Panc1 (cell line): ENCODE measurements around the gene SH3GLB2. TPM values are rescaled to one million over a fixed set of nuclear protein-coding genes. Genes with fewer than 3 reads are reported as not detected.

Experiments
- ATAC-seq: fragments of 200-7000 bp; cut with Tn5 transposase; 2 replicates; pipeline ENCODE4 v1.9.1; 2020; ENCODE audit warnings: mild to moderate bottlenecking, moderate library complexity
- BruUV-seq: library from RNA; stranded (reverse); fragments of 400-500 nt; replicated peaks from 2 replicates; lab custom pipeline; 2021; lab: Mats Ljungman, UMichigan
- CTCF ChIA-PET: fragments of 300-600 bp; sonication (Branson Sonifier 250); formaldehyde crosslinking; loops from one replicate; lab custom pipeline; 2022; ENCODE audit warnings: antibody characterized with exemption; lab: Charles Lee
- POLR2A ChIA-PET: fragments of 300-600 bp; sonication (Branson Sonifier 250); formaldehyde crosslinking; loops from one replicate; lab custom pipeline; 2022; ENCODE audit warnings: antibody characterized with exemption; lab: Charles Lee
- DNase-seq: peaks from one replicate; pipeline ENCODE4 v3.0.0-alpha.2; 2010; ENCODE audit warnings: low read depth, low spot score
- H3K27ac ChIP-seq: 2 replicates; pipeline ENCODE4 v1.5.1; 2011; ENCODE audit warnings: mild to moderate bottlenecking, low read length, inconsistent platforms
- H3K27me3 ChIP-seq: fragments of 200-500 bp; sonication (Bioruptor generic); 2 replicates; pipeline ENCODE4 v1.6.0; 2014; ENCODE audit warnings: low read length, inconsistent platforms; ENCODE audit not compliant: control insufficient read depth, insufficient read depth
- H3K36me3 ChIP-seq: fragments of 200-500 bp; sonication (Bioruptor generic); 2 replicates; pipeline ENCODE4 v1.5.1; 2014; ENCODE audit warnings: inconsistent platforms, mild to moderate bottlenecking, low read length, moderate library complexity; ENCODE audit not compliant: control insufficient read depth, insufficient read depth
- H3K4me1 ChIP-seq: 2 replicates; pipeline ENCODE4 v1.5.1; 2011; ENCODE audit warnings: inconsistent platforms, mild to moderate bottlenecking, low read length, moderate library complexity; ENCODE audit not compliant: control insufficient read depth, insufficient read depth
- H3K4me3 ChIP-seq, 2 experiments: 2 replicates each; pipeline ENCODE4 v1.5.1; 2011 to 2012; ENCODE audit warnings: low read depth in 2 of 2, low read length in 2 of 2, mild to moderate bottlenecking in 2 of 2, inconsistent platforms in 1 of 2, moderate library complexity in 1 of 2
- H3K9me3 ChIP-seq: fragments of 200-500 bp; sonication (Bioruptor generic); 2 replicates; pipeline ENCODE4 v1.5.1; 2014; ENCODE audit warnings: low read depth, mild to moderate bottlenecking, inconsistent platforms, low read length, moderate library complexity; ENCODE audit not compliant: control insufficient read depth, insufficient read depth
- POLR2AphosphoS5 ChIP-seq: IDR thresholded peaks from 2 replicates; pipeline ENCODE4 v1.6.1; 2012; ENCODE audit warnings: mild to moderate bottlenecking, low read depth, low read length, moderate library complexity
- SIN3A ChIP-seq: IDR thresholded peaks from 2 replicates; pipeline ENCODE4 v1.6.1; 2012; ENCODE audit warnings: low read depth, mild to moderate bottlenecking, low read length, moderate library complexity, borderline replicate concordance; ENCODE audit not compliant: insufficient read depth
- TCF7L2 ChIP-seq: IDR thresholded peaks from 2 replicates; pipeline ENCODE4 v1.6.1; 2011; ENCODE audit warnings: mild to moderate bottlenecking, low read depth, low read length, inconsistent platforms
- in situ Hi-C: cut with HindIII; loops from 2 replicates; pipeline ENCODE4 v1.10.0; 2016; ENCODE audit warnings: low sequenced_read_pairs, low pct_unique_long_range_greater_than_20kb
- intact Hi-C: fragments of 100-400 bp; cut with micrococcal nuclease; formaldehyde crosslinking; loops from one replicate; pipeline ENCODE4 v1.10.0; 2022; ENCODE audit not compliant: unreplicated experiment
- total RNA-seq: library from RNA; stranded (reverse); gene quantifications from one replicate; pipeline ENCODE4 v1.2.1, GENCODE V29; 2021; ENCODE audit not compliant: unreplicated experiment
- TF ChIP-seq, protein P1 (sequence below): fragments of 450-650 bp; IDR thresholded peaks from 2 replicates; pipeline ENCODE4 v1.5.1; 2017; ENCODE audit warnings: mild to moderate bottlenecking
- TF ChIP-seq, protein P2 (sequence below), 2 experiments: IDR thresholded peaks; 2 replicates each; pipeline ENCODE4 v1.6.1; 2011 to 2012; ENCODE audit warnings: low read depth in 2 of 2, control low read depth in 1 of 2, low read length in 1 of 2, mild to moderate bottlenecking in 1 of 2, moderate library complexity in 1 of 2; ENCODE audit not compliant: insufficient read depth in 1 of 2

The SH3GLB2 gene
- total RNA-seq, 1 experiment from 2014 or later, result 68.3 TPM

DNA sequence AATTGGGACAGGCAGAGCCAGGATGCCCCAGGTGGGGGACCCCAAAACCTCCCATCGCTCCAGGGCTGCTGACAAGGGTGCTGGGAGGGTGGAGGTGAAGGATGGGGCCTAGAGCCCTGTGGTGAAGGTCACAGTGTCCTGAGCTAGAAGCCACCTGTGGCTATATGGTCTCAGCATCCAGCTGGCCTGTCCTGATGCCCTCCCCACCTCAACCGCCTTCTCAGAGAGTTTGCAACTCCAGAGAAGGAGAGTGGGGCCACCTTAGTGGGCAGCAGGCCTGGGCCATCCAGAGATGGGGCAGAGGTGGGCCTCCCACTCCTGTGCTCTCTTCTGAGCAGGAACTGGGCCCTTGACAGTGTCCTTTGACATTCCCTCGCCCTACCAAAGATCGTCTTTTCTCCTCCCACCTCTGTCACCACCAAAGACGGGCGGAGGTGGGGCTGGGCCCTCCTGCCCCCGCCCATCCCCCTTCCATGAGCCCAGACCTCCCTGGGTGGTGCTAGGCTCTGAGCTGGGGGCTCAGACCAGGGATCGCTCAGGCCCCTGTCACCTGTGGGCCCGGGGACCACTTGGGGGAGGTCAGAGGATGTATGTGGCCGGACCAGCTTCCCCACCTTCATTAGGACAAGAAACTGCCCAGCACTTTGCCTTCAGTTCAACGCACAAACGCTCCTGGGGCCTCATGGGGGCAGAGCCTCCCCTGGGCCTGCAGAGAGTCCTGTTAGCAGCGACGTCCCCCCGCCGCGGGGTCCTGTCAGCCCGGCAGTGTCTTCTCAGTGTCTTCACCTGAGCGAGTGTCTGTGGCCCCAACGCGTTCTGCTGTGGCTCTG is 42.8 kb upstream of the SH3GLB2 start:
- no peak overlapping the region for H3K4me3 ChIP-seq
- DNase-seq (no peak), ATAC-seq (no peak)
- intact Hi-C loops (no loop called here), in situ Hi-C loops (no loop called here)
- no peak overlapping the region for H3K27ac ChIP-seq
- TF ChIP-seq POLR2AphosphoS5 (no peak), SIN3A (no peak)
- H3K4me1 ChIP-seq, result no peaks in the 10 kb centered on the region
- no TSS peak for BruUV-seq
- no peaks in the 10 kb centered on the region for H3K36me3 ChIP-seq
- CTCF ChIA-PET, result no interaction called here
- no peaks in the 10 kb centered on the region for H3K9me3 ChIP-seq
- no peaks in the 10 kb centered on the region for H3K27me3 ChIP-seq
- POLR2A ChIA-PET, result no interaction called here

DNA sequence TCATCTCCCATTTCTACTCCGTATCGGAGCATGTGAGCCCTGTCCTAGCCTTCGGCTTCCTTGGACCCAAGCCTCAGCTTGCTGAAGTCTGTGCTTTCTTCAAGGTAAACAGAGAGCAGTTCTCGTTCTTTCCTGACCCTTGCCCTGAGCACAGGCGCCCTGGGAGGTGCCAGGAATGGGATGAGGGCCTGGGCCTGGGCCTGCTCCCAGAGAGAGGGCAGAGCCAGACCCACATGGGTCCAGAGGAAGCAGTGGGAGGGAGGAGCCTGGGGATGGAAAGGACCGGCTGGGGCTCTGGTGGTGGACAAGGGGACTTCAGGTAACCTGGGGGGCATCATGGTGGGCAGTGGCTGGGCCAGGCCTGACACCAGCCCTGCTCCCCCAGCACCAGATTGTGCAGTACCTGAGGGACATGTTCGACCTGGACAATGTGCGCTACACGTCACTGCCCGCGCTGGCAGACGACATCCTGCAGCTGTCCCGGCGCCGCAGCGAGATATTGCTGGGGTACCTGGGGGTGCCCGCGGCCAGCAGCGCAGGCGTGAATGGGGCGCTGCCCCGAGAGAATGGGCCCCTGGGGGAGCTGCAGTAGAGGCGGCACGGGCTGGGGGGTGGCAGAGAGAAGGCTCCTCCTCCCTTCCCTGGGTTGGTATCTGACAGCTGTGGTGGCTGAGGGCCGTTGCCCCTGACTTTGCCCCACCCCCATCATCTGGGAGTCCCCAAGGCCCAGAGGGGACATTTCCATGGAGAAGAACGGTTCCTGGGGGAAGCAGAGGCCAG is 41.9 kb upstream of the SH3GLB2 start:
- H3K9me3 ChIP-seq, result no peaks in the 10 kb centered on the region
- TF ChIP-seq, protein P1, sequence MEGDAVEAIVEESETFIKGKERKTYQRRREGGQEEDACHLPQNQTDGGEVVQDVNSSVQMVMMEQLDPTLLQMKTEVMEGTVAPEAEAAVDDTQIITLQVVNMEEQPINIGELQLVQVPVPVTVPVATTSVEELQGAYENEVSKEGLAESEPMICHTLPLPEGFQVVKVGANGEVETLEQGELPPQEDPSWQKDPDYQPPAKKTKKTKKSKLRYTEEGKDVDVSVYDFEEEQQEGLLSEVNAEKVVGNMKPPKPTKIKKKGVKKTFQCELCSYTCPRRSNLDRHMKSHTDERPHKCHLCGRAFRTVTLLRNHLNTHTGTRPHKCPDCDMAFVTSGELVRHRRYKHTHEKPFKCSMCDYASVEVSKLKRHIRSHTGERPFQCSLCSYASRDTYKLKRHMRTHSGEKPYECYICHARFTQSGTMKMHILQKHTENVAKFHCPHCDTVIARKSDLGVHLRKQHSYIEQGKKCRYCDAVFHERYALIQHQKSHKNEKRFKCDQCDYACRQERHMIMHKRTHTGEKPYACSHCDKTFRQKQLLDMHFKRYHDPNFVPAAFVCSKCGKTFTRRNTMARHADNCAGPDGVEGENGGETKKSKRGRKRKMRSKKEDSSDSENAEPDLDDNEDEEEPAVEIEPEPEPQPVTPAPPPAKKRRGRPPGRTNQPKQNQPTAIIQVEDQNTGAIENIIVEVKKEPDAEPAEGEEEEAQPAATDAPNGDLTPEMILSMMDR, result no peak
- TF ChIP-seq SIN3A (no peak), POLR2AphosphoS5 (no peak), TCF7L2 (no peak)
- TF ChIP-seq, protein P2, sequence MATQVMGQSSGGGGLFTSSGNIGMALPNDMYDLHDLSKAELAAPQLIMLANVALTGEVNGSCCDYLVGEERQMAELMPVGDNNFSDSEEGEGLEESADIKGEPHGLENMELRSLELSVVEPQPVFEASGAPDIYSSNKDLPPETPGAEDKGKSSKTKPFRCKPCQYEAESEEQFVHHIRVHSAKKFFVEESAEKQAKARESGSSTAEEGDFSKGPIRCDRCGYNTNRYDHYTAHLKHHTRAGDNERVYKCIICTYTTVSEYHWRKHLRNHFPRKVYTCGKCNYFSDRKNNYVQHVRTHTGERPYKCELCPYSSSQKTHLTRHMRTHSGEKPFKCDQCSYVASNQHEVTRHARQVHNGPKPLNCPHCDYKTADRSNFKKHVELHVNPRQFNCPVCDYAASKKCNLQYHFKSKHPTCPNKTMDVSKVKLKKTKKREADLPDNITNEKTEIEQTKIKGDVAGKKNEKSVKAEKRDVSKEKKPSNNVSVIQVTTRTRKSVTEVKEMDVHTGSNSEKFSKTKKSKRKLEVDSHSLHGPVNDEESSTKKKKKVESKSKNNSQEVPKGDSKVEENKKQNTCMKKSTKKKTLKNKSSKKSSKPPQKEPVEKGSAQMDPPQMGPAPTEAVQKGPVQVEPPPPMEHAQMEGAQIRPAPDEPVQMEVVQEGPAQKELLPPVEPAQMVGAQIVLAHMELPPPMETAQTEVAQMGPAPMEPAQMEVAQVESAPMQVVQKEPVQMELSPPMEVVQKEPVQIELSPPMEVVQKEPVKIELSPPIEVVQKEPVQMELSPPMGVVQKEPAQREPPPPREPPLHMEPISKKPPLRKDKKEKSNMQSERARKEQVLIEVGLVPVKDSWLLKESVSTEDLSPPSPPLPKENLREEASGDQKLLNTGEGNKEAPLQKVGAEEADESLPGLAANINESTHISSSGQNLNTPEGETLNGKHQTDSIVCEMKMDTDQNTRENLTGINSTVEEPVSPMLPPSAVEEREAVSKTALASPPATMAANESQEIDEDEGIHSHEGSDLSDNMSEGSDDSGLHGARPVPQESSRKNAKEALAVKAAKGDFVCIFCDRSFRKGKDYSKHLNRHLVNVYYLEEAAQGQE (IDR thresholded peaks at IDR 0.05; ENCODE audit: insufficient read depth in 1 of 2, low read depth in 2 of 2, low read length in 1 of 2), result no peak
- CTCF ChIA-PET, result no interaction called here
- no peak overlapping the region for H3K4me3 ChIP-seq
- H3K27ac ChIP-seq, result no peak overlapping the region
- intact Hi-C loops (no loop called here), in situ Hi-C loops (no loop called here)
- POLR2A ChIA-PET, result no interaction called here
- no peak for ATAC-seq
- no peaks in the 10 kb centered on the region for H3K4me1 ChIP-seq
- no peaks in the 10 kb centered on the region for H3K36me3 ChIP-seq
- no peak for DNase-seq
- BruUV-seq, result no TSS peak
- no peaks in the 10 kb centered on the region for H3K27me3 ChIP-seq
